Activated CD4-positive, alpha-beta T cell treated with anti-CD3 and anti-CD28 coated beads for 4 hours (primary cell): ENCODE data around the gene MTG1.
"Not testable (repeated sequence)": the region's sequence is repeated elsewhere in the genome, so short reads cannot be mapped to it uniquely, and the experiment has no call there.

ENCODE experiments used
- DNase-seq, 2 donors: peaks; one replicate each; pipeline ENCODE4 v3.0.0-alpha.2; 2020

Gene MTG1

DNA sequence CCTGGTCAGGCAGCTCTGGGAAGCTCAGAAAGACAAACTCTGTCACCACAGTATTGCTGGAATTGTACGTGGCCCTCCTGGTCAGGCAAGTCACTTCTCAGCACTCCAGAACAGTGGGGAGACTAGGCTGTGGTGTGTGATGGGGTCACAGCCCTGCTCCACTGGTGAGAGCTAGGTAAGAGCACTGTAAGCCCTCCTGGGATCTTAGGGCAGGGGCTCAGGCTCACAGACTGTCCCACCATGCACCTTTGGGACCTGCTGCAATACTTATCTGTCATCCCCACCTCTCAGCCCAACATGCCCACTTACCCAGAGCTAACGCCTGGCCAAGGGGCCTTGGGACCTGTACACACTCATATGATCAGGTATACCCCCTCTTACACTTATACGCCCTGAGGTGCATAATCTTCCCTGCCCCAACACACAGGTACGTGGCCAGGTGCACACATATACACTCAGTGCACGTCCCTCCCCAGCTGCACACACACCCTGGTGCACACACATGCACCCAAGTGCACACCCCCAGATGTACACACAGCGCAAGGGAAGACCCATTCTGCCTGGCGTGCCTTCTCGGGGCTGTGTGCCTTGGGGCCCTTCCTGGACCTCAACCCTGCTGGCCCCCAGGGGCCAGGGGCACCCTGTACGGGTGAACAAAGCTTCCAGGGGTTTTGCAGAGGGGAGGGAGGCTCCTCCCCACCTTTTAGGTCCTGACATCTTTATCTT, 38.1 kb downstream of the MTG1 start:
- not testable (repeated sequence) for DNase-seq

DNA sequence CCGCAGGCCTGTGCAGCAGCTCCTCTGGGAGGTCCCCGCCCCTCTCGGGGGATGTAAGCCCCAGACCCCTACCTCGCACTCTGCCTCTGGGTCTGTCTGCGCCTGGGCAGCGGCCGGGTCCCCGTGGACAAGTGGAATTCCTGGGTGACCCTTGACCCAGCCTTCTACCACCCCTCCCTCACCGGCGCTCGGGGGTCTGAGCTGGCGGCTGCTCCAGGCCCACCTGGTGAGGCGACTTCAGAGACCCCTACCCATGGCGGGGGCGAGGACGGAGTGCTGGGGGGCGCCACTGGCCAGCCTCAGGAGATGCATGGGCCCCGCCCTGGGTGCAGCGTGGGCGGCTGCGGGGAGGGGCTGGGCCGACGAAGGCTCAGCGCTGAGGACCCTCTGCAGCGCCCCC, 38.8 kb downstream of the MTG1 start:
- DNase-seq = not testable (repeated sequence)

DNA sequence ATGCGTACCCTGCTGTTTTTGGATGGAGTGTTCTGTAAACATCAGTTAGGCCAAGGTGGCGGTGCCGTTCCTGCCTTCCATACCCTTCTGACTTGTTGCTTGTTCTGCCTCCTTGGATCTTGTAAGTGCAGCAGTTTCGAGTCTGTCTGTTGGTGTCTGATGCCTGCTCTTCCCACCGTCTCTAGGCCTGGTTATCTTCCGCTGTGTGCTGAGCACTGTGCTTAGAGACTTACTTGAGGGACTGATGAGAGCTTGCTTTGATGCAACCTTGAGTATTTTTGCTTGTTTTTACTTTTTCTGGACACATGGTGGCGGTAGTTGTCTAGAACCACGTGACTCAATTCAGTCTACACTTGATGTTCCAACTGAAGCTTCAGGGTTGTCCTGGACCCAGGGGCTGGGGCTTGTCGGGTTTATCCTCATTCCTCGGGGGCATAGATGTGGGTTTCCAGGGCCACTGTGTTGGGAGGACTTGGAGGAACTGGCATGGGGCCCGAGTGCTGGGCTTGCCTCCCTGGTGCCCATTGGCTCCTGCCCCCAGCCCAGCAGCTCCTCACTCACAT, 44.8 kb downstream of the MTG1 start:
- no peak for DNase-seq

DNA sequence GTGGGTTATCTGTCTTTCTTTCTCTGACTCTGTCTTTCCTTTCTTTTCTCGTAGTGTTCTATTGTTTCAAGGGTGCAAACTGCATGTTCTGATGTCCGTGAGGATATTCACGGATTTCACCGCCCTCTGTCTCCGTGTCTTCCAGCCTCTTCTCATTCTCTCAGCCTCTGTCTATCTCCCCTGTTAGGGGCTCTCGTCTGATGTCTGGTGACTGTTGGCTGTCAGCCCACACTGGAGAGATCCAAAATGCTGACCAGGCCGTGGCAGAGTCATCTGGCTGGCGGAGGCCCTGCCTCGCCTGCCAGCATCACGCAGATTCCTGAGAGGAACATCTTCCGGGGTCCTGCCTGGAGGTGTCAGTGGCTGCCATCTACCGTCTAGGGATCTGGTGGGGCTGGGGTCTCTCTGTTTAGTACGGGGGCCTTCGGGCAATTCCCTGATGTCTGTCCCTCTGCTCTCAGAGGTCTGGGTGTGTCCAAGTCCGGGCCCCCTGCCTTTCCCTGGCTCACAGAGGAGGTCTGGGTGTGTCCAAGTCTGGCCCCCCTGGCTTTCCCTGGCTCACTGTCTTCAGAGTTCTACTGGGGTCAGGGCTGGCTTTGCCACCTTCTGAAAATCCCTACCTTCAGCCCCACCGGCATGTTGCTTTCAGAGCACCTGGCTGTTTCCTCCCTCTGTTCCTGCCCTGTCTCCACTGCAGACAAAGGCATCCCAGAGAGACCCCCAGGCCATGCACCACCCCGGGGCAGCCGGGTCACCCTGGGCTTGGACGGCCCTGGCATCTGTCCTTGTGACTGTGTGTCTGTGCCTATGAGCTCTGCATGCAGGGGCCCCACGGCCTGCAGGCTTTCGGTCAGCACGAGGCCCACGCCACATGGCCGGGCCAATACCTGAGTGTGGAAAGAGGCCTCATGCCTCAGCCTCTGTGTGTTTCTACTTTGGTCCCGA, 45.8 kb downstream of the MTG1 start:
- DNase-seq = no peak

DNA sequence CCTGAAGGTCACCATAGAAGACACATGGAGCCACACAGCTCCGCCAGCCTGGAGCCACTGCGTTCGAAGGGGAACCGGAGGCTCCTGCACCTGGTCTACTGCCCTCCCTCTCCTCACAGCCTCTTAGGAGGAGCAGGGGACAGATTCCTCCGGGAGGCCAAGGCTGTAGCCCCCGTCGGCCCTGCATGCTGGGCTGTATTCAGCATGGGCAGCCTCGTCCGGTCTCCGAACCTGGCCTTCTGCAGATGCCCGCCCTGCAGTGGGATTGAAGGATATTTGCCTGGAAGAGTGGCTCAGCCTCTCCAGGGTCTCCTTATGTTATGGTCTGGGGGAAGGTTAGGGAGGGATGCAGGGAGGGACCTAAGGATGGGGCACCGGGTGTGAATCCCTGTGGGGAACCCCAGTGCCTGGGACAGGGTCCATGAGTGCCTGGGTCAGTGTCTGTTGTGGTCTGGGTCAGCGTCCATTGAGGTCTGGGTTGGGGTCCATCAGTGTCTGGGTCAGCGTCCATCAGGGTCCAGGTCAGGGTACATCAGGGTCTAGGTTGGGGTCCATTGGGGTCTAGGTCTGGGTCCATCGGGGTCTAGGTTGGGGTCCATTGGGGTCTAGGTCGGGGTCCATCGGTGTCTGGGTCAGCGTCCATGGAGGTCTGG, 46.8 kb downstream of the MTG1 start:
- DNase-seq = no peak

DNA sequence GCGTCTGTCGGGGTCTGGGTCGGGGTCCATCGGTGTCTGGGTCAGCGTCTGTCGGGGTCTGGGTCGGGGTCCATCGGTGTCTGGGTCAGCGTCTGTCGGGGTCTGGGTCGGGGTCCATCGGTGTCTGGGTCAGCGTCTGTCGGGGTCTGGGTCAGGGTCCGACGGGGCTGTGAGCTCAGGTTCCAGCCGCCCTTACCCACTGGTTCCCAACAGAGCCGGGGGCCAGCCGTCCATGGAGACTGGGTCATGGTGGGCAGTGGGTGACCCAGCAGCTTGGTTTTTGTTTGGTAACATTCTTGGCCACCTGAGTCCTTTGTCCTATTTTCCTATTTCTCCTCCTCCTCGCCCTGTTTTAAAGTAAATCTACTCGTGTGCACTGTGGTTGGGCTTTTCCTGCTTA, 47.4 kb downstream of the MTG1 start:
- not testable (repeated sequence) for DNase-seq

DNA sequence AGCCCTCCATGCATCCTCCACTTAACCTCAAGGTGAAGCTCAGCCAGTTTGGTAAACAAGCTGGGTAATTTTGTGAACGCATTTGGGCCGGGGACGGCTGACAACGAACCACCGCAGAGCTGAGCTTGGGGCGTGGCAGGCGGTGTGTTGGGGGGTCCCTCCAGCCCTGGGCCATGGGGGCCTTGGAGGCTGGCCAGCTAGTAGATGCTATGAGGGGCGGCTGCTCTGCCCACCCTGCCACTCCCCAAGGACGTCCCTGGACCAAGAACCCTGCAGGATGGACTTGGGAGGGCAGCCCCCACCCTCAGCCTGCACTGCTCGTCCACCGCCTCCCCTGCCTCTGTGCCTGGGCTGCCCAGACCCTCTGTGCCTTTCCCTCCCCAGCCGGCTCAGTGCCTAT, 47.8 kb downstream of the MTG1 start:
- DNase-seq = no peak

DNA sequence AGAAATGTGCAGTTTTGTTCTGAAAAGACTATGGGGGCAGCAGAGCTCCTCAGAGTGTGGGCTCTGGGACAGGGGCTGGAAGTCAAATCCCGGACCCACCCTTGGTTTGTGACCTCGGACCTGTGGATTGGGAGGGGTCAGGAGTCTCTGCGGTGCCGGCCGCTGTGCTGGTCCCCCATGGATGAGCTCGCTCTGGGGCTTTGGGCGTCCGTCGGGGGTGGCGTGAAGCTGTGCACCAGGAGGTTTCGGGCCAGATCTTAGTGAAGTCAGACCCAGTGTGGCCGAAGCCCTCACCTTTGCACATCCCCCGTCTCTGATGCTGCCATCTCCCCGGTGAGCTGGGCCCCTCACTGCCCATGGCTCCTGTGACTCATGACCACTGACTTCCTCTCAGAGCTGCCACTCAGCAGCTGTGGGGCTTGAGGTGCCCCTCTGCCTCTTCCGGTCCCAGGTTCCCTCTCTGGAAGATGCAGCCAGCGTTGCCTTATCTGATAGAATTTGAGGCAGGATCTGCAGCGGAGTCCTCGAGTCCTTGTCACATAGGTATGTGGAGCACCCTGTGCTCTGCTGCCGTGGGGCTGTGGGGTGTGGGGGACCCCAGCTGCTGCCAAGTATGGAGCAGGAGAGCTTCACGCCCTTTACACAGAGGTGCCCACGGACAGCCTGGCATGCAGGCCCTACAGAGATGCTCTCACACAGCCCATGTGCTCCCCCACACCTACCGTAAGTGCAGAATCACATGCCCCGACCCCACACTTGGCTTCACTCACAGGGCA, 48.4 kb downstream of the MTG1 start:
- DNase-seq = no peak

DNA sequence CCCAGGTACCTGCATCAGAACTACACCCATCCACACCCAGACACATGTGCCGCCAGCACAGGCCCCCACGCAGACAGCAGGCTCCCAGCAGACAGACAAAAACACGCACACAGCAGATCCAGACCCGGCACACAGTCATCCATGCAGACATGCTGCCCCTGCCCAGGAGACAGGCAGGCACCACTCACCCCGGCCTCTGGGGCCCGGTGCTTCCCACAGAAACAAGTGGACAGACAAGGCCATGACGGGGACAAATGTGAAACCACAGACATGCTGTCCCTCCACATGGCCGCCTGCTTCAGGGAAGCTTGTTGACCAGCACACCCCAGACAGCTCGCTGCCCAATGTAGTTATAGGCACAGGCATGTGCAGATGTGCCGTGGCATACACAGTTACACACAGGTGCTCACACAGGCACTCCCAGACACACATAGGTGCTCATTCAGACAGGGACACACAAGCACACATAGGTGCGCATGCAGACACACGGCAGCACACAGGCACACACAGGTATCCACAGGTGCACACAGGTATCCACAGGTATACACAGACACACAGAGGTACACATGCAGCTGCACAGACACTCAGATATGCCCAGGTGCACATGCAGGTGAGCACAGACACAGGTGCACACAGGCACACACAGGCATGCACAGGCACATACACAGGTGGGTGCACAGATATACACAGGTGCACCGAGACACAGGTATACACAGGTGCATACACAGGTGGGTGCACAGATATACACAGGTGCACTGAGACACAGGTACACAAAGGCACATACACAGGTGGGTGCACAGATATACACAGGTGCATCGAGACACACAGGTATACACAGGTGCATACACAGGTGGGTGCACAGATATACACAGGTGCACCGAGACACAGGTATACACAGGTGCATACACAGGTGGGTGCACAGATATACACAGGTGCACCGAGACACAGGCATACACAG, 49.3 kb downstream of the MTG1 start:
- DNase-seq = no peak

DNA sequence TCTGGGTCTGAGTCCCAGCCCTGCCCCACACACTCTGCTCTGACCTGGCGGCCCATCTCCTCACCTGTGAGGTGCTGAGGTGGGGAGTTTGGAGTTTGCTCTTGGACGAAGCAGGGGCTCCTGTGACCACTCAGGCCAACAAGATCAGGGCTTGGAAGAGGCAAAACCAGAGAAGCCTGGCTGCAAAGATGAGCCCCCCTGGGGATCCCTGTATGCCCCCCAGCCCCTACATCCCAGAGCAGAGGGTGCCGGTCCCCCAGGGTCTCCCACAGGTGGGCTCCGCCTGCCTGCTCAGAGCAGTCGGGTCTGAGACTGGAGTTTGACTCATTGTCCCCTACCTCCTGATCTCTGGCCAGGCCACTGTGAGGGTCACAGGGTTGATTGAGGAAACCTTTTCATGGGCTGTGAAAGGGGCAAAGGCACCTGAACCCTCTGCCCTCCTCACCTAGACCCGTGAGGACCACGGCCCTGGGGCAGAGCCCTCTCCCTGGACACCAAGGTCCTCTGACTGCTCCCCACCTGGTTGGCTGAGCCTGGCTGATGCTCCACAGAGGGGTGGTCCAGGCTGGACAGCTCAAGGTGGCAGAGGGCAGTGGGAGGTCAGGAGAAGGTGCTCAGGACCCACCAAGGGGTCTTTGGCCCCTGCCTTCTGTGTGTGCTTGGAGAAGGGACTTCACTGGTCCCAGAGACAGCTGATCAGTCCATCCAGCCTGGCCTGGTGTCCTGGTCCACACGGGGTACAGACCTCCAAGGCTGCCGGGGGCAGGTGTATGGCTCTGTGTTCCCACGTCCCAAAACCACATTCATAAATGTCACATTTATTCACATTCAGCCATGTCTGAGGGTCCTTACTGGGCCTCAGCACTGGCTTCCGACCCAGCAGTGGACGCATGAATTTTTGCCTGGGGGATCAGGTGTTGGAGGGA, 50.6 kb downstream of the MTG1 start:
- no peak for DNase-seq

DNA sequence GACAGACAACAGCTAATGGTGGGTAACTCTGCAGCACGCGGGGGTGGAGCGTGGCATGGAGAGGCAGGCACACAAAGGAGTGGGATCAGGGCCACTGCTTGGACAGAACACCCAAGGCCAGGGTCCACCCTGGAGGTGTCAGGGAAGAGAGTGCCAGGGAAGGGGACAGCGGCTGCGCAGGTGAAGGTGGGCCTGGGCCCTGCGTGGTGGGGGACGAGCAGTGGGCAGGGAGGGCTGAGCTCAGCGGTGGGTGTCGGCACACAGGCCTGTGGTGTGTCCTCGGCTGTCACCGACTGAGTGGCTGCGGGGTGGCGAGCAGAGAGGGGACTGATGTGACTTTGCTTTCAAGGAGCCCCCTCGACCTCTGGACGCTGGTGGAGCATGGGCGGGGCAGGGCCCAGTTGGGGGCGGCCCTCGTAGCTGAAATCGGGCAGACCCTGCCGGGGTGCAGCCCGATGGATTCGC, 51.3 kb downstream of the MTG1 start:
- no peak for DNase-seq

DNA sequence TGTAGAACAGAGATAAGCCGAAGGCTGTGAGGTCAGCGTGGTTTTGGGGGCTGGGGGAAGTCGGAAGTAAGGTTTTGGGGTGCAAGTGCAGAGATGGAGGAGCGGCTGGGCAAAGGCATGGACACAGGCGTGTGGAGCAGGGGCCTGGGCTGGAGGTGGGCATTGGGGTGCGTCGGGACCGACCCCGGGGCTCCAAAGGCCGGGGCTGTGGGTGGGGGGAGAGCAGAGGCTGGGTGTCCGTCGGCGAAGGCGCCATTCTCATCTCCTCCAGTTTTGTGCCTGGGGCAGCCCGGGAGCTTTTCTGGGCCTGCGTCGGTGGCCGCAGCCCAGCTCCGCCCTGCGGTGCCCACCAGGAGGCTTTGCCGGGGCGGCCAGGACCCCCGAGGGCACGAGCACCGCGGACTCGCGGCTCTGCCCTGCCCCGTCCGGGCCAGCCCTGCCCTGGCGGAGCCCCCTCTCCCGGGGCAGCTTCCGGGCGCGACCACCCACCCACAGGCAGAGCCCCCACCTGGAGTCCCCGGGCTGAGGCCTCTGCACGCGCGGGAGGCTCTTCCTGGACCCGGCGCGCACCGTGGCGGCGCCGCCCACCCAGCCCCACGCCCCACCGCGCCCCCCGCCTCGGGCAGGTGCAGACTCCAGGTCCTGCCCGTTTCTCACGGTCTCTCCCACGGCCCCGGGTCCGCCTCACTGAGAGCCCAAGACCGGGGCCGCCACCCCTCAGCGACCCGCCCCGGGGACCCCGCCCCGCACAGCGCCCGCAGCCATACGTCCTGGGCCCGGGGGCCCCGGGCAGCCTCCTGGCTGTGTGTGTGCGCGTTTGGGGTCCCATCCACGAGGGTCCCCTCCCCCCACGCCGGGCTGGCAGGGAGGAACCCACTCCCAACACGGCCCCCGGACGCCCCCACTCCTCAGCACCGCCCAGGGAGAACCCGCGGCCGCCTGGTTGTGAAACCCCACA, 52.1 kb downstream of the MTG1 start:
- DNase-seq = no peak

DNA sequence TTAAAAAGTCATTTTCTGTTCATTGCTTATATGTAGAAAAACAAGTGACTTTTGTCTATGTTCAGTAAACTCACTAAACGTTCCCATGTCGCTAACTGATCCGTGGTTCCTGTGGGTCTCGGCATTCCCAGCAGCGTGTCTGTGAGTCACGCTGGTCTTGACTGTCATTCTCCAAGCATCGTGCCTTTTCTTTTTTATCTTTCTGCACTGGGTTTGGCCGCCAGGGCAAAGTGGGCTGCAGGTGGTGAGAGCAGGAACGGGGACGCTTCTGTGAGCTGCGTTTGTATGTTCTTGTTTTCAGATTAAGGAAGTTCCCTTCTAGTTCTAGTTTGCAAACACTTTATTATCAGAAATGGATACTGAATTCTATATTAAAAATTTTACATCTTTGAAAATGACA, 53.0 kb downstream of the MTG1 start:
- no peak for DNase-seq

DNA sequence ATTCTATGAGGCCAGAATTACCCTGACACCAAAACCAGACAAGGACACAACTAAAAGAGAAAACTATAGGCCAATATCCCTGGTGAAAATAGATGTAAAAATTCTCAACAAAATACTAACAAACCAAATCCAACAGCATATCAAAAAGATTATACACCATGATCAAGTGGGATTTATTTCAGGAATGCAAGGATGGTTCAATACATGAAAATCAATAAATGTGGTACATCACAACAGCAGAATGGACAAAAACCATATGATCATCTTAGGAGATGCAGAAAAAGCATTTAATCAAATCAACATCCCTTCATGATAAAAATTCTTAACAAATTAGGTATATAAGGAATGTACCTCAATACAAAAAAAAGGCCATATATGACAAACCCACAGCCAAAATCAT, 54.2 kb downstream of the MTG1 start:
- no peak for DNase-seq

DNA sequence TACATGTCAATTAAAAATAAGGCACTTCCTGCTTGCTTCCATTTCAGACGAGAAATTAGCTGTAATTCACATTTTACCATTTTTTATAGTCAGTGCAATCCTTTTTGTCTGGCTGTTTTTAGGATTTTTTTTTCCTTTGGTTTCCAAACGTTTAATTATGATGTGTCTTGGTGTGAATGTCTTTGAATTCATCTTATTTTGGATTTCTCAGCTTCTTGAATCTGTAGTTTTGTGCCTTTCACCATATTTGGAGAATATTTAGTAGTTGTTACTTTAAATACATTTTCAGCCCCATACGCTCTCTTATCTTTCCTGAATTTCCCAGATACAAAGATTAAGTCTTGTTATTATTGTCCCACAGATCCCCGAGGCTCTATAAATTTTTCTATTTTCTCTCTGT, 57.4 kb downstream of the MTG1 start:
- no peak for DNase-seq

DNA sequence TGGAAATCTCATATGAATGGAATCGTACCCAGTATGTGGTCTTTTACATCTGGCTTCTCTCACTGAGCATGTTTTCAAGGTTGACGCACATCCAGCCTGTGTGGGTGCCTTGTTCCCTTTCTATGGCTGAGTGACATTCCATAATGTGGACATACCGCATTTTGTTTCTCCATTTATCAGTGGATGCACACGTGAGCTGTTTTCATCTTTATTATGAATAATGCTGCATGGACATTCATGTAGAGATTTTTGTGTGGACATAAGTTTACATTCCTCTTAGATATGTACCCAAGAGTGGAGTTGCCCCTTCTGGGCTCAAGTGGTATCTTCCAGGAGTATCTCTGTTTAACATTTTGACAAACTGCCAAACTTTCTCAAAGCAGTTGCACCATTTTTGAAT, 58.5 kb downstream of the MTG1 start:
- DNase-seq = no peak

DNA sequence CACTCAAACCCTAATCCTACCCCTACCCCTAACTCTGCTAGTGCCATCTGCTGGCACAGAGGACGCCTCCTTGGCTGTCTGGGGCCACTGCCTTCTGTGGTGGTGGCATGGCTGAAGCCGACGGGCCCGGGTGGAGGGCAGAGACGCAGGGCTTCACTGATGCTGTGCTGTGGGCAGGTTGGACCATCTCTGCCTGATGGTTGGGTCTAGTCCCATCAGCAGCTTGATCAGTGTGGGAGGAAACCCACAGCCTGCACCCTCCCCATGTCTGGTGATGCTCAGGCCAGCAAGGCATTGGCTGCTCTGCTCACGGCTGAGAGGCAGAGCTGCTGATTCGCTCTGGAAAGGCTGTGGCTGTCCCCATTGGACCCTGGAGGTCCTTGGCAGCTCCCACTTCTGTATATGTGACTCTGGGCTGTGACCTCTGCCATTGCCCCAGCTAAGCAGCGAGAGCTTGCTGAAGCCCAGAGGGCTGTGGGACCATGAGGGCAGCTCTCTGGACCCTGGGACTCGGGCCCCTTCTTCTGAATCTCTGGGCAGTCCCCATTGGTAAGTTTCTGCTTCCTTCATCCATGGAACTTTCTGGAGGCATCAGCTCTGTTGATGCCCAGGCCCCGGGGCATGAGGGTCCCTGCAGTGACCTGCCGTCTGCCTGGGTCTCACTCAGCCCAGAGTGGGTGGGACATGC, 59.7 kb downstream of the MTG1 start, which contains the start of gene SCART1:
Gene SCART1, plus strand, starts transcription at position 430 of the 688 bp plus-strand sequence. Its CDS starts 53 bp downstream, at position 483.
- no peak for DNase-seq
